Measurements from ENCODE around the gene CCDC82. TPM values are rescaled to one million over a fixed set of nuclear protein-coding genes. Genes with fewer than 3 reads are reported as not detected.

The CCDC82 gene
- total RNA-seq, 2 experiments from 2014 or later: 22.2 to 43.6 TPM

GRCh38 chr11:96332126-96332771 is 57.5 kb downstream of the CCDC82 start:
- Histone ChIP-seq H3K4me3 (ENCODE audit: low read depth, low read length, poor library complexity, severe bottlenecking) (no peak overlapping the region), H3K36me3 (ENCODE audit: insufficient read depth, low read length) (no peaks in the 10 kb centered on the region), H3K9me2 (ENCODE audit: insufficient read depth, low read length) (no peaks in the 10 kb centered on the region), H3K79me2 (ENCODE audit: insufficient read depth, low read depth, low read length) (no peaks in the 10 kb centered on the region), H3K27ac (ENCODE audit: low read depth, low read length, poor library complexity, severe bottlenecking) (no peak overlapping the region), H3K4me2 (ENCODE audit: low read length) (no peak overlapping the region), H3K9me3 (ENCODE audit: low read length) (no peaks in the 10 kb centered on the region), H4K20me1 (ENCODE audit: insufficient read depth, low read length) (no peaks in the 10 kb centered on the region), H3K4me1 (ENCODE audit: insufficient read depth, low read length, poor library complexity, severe bottlenecking) (no peaks in the 10 kb centered on the region), H2AFZ (ENCODE audit: low read length) (no peak overlapping the region)
- intact Hi-C loops (cut with micrococcal nuclease; ENCODE audit: unreplicated experiment): no loop called here
- TF ChIP-seq CTCF (conservative IDR thresholded peaks at IDR 0.05; ENCODE audit: low read length) (no peak), EZH2phosphoT487 (IDR thresholded peaks at IDR 0.05; ENCODE audit: borderline replicate concordance, low read depth, low read length) (no peak)
- BruUV-seq (replicated peaks): no TSS peak
- CTCF ChIA-PET (ENCODE audit: unreplicated experiment): interaction anchor here (0.9 kb wide), 1 partner anchor 11 kb away, joined by 3 read pairs; the partner anchor contains the start of gene MAML2
- POLR2A ChIA-PET: interaction anchor here (0.5 to 0.7 kb wide), 3 partner anchors 12 to 104 kb away, joined by 3 to 7 read pairs (median 4); no protein-coding TSS in a partner anchor
- DNase-seq (ENCODE audit: low spot score): no peak

GRCh38 chr11:96331699-96332116 is 58.0 kb downstream of the CCDC82 start:
- Histone ChIP-seq H3K36me3 (ENCODE audit: insufficient read depth, low read length) (no peaks in the 10 kb centered on the region), H2AFZ (ENCODE audit: low read length) (no peak overlapping the region), H3K79me2 (ENCODE audit: insufficient read depth, low read depth, low read length) (no peaks in the 10 kb centered on the region), H3K9me3 (ENCODE audit: low read length) (no peaks in the 10 kb centered on the region), H3K4me2 (ENCODE audit: low read length) (no peak overlapping the region), H3K4me1 (ENCODE audit: insufficient read depth, low read length, poor library complexity, severe bottlenecking) (no peaks in the 10 kb centered on the region), H3K9me2 (ENCODE audit: insufficient read depth, low read length) (no peaks in the 10 kb centered on the region), H3K4me3 (ENCODE audit: low read depth, low read length, poor library complexity, severe bottlenecking) (no peak overlapping the region), H4K20me1 (ENCODE audit: insufficient read depth, low read length) (no peaks in the 10 kb centered on the region), H3K27ac (ENCODE audit: low read depth, low read length, poor library complexity, severe bottlenecking) (no peak overlapping the region)
- no peak for DNase-seq (ENCODE audit: low spot score)
- no TSS peak for BruUV-seq (replicated peaks)
- ChIA-PET CTCF (ENCODE audit: unreplicated experiment) (interaction anchor here (0.6 to 0.9 kb wide), 2 partner anchors 10 to 11 kb away, joined by 3 to 4 read pairs; partner anchors contain the start of gene MAML2), POLR2A (interaction anchor here (0.6 to 0.7 kb wide), 2 partner anchors 12 to 36 kb away, joined by 4 to 7 read pairs; no protein-coding TSS in a partner anchor)
- intact Hi-C loops (cut with micrococcal nuclease; ENCODE audit: unreplicated experiment): no loop called here
- TF ChIP-seq EZH2phosphoT487 (IDR thresholded peaks at IDR 0.05; ENCODE audit: borderline replicate concordance, low read depth, low read length) (no peak), CTCF (conservative IDR thresholded peaks at IDR 0.05; ENCODE audit: low read length) (no peak)

- CTCF ChIA-PET (ENCODE audit: unreplicated experiment): no interaction called here
- Histone ChIP-seq H3K9me3 (ENCODE audit: low read length) (no peaks in the 10 kb centered on the region), H3K4me2 (ENCODE audit: low read length) (no peak overlapping the region), H3K4me1 (ENCODE audit: insufficient read depth, low read length, poor library complexity, severe bottlenecking) (no peaks in the 10 kb centered on the region), H3K36me3 (ENCODE audit: insufficient read depth, low read length) (no peaks in the 10 kb centered on the region), H3K4me3 (ENCODE audit: low read depth, low read length, poor library complexity, severe bottlenecking) (no peak overlapping the region), H3K79me2 (ENCODE audit: insufficient read depth, low read depth, low read length) (no peaks in the 10 kb centered on the region), H3K9me2 (ENCODE audit: insufficient read depth, low read length) (no peaks in the 10 kb centered on the region), H4K20me1 (ENCODE audit: insufficient read depth, low read length) (no peaks in the 10 kb centered on the region), H3K27ac (ENCODE audit: low read depth, low read length, poor library complexity, severe bottlenecking) (no peak overlapping the region), H2AFZ (ENCODE audit: low read length) (no peak overlapping the region)
- intact Hi-C loops (cut with micrococcal nuclease; ENCODE audit: unreplicated experiment): no loop called here
- TF ChIP-seq EZH2phosphoT487 (IDR thresholded peaks at IDR 0.05; ENCODE audit: borderline replicate concordance, low read depth, low read length): no peak
- TF ChIP-seq CTCF (conservative IDR thresholded peaks at IDR 0.05; ENCODE audit: low read length): no peak
- no peak for DNase-seq (ENCODE audit: low spot score)
- no TSS peak for BruUV-seq (replicated peaks)
- POLR2A ChIA-PET: interaction anchor here (0.8 kb wide), 1 partner anchor 9 kb away, joined by 3 read pairs; no protein-coding TSS in a partner anchor
Measured at GRCh38 chr11:96330511-96330859, 59.2 kb downstream of the CCDC82 start.
